GM21786 (cell line): Measurements from ENCODE around the gene SEC22A.
"Not testable (repeated sequence)": the region's sequence is repeated elsewhere in the genome, so short reads cannot be mapped to it uniquely, and the experiment has no call there.

ENCODE experiments used
- ATAC-seq: cut with Tn5 transposase; IDR thresholded peaks from one replicate; pipeline ENCODE4 v1.9.1; 2021; ENCODE audit not compliant: unreplicated experiment

SEC22A gene

DNA sequence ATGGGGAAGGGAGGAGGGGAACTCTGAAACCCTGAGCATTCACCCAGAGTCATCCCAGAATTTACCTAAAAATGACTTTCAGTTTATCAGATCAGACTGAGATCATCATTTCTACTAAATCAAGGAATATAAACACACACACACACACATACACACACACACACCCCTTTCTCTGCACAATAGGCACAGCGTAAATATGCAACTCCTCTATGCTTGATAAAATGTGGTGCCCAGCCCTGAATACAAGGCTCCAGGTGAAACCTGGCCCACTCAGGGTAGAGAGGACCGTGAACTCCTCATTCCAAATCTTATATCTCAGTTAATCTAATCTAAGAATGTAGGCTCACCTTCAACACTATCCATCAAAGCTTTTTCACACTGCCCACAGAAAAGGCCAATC lies 31.8 kb upstream of the SEC22A start:
- no peak for ATAC-seq

DNA sequence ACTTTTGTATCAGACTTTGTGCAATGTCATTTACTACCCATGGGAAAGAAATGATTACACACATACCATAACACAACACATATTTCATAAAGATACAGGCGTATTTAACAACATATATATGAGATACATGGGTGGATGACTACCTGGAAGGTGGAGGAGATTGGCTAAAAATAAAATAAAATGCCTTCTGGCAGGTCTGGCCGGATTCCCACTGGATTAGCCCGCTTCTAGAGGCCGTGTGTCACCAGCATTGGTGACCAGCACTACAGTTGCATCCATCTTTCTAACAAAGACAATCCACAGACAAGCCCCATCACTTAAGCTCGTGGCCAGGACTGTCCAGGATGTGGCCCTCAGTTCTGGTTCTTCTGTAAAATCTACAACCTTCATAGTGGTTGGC lies 21.0 kb upstream of the SEC22A start:
- no peak for ATAC-seq

DNA sequence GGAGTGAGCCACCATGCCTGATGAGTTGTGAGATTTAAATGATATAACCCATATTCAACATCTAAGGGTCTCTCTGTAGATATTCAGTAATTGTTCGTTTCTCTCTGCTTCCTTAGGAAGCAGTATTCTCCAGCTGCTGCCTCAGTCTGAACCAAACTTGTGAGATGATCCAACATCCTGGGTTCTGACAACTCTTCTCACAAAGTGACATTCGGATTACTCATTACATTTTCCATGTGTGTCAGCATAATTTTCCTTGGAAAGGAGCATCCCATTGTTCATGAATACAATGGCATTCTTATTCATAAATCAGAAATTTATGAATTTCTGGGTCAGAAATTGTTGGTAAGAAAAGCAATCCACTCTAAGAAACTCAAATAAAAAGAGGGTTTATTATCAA lies 15.0 kb upstream of the SEC22A start:
- no peak for ATAC-seq

DNA sequence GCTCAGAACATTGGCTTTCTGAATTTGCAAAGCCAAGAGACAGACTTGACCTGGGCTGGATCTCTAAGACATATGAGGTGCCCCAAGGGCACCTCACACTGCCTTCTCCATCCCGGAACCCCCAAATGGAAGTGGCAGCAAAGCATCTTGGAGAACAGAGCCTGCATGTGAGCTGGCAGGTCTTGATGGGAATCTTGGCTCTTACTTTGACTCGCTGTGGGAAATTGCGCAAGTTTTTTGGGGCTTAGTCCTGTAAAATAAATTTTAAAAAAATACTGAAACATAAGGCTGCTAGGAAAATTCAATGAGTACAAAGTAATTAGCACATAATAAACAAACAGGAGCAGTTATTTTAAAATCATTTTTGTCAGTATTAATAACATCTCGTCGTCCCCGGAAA lies 13.7 kb upstream of the SEC22A start:
- ATAC-seq = no peak

DNA sequence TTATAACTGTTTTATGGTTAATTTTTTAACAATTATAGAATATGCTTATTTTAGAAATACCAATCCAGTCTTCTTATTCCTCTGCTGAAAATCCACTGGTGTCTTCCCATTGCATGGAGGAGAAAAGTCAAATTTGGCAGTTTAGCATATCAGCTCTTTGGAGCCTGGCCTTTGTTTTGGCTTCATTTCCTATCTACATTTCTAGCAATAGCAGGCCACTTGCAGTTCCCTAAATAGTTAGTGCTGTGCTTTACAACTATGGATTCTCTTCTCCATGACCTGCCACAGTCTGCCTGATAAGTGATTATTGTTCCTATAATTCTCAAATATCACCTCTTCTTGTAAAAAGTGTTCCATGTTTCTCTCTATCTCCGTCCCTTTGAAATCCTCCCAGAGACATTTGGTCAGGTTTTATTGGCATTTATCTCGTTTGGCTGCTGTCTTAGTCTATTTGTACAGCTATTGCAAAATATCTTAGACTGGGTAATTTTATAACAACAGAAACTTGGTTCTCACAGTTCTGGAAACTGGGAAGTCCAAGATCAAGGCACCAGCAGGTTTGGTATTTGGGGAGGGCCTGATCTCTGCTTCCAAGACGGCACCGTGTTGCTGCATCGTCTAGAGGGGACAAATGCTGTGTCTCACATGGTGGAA lies 8.2 kb upstream of the SEC22A start:
- no peak for ATAC-seq

DNA sequence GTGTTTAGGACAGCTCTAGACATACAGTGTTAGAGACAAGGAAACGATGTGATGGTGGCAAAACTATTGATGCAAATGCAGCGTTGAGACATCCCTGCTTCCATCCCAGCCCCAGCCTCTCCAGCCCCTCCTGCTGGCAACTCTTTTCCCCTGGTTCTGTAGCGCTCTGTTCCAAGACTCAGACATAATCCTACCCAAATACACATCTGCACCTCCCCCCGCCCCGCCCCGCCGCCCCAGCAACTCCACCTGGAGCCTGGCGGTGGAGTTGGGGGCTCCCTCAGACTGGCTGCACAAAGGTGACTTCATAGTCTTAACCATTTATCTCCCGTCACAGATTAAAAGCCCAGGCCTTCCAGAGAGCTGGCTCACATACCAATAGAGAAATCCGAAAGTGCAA lies 7.2 kb upstream of the SEC22A start:
- ATAC-seq = no peak

DNA sequence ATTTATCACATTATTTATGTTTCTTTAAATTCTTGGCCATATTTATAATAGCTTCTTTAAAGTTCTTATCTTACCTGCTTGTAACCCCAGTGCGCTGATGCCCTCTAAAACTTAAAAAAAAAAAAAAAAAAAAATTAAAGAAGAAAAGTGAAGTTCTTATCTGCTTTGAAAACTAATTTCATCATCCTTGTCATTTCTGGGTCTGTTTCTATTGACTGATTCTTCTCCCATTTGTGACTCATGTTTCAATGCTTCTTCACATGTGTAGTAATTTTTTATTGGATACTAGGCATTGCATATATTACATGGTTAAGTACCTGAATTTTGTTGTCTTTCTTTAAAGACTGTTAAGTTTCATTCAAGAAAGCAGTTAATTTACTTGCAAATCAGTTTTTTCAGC lies 3.4 kb upstream of the SEC22A start:
- no peak for ATAC-seq

DNA sequence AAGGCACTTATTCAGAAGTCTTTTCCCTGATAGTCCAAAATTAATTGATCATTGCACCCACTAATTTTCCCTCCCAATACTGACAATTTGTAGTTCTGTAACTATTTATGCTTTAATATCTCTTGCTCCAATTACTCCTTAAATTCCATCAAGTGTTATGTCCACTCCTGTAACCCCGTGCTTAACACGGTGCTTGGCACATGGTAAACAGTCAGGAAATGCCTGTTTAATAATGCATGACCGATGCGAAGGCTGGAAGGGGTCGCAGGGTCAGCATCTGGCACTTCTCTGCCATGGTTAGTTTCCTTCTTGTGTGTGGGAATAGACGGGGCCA lies 553 bp upstream of the SEC22A start:
- no peak for ATAC-seq

DNA sequence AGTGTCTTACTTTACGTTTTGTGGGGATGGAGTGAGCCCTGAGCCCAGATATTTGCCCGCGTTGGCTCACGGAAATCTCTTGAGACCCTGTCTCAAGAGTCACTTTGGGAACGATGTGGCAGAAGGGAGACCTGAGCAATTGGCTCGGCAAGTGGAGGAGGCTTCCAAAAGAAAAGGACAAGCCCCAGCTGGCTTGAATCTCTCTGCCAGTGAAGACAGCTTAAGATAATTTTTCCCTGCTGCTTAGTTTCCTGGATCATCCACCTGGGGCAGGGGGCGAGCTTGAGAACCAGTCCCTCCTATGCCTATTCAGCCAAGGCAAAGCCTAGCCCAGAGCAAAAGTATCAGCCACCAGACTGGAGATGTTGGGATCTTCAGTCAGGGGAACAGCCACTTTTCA lies 708 bp downstream of the SEC22A start:
- ATAC-seq = no peak

DNA sequence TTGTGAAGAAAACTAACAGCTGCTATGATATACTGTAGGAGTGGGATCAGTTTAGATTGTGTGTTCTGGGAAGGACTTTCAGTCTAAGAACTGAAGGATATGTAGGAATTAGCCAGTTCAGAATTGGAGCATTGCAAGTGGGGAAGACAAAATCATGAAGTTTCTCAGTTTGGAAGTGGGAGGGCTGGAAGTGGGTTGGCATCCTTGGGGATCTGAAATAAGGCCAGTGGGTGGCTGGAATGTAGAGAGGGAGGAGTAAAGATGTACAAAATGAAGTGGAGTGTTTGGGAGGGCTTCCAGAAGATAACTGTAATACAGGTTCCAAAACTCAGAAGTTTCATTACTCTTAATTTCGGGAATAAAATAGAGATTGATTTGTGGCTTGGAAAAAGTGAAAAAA lies 17.2 kb downstream of the SEC22A start:
- no peak for ATAC-seq

DNA sequence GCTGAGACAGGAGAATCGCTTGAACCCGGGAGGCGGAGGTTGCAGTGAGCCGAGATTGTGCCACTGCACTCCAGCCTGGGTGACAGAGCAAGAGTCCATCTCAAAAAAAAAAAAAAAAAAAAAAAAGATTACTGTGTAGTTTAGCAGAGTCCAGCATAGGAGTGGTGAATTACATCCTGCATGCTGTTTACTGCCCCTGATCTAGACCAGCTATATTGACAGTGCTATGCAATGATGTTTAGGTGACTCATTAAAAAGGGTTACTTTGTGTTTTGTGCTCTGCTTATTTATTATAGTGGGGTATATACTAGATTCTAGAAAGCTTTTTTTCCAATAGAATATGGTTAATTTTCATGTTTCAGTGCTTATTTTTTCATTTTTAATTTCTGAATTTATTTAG lies 19.6 kb downstream of the SEC22A start:
- not testable (repeated sequence) for ATAC-seq

DNA sequence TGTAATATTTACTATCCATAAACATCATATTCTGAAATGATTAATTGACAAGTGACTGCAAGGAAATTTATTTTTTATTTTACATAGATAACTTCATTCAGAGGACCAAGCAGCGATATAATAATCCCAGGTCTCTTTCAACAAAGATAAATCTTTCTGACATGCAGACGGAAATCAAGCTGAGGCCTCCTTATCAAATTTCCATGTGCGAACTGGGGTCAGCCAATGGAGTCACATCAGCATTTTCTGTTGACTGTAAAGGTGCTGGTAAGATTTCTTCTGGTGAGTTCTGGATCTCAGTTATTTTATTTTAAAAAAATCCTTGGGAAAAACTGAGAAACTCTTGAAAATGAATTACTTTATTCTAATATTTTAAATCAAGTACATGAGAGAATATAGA lies 23.3 kb downstream of the SEC22A start:
- no peak for ATAC-seq

DNA sequence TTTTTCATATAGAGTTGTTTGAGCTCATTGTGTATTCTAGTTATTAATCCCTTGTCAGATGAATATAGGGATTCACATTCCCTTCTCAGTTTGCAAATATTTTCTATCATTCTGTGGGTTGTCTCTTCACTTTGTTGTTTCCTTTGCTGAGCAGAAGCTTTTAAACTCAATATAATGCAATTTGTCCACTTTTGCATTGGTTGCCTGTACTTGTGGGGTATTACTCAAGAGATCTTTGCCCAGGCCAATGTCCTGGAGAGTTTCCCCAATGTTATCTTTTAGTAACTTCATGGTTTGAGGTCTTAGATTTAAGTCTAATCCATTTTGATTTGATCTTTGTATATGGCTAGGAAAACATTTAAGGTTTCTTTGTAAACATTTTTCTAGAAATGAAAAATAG lies 24.8 kb downstream of the SEC22A start:
- no peak for ATAC-seq

DNA sequence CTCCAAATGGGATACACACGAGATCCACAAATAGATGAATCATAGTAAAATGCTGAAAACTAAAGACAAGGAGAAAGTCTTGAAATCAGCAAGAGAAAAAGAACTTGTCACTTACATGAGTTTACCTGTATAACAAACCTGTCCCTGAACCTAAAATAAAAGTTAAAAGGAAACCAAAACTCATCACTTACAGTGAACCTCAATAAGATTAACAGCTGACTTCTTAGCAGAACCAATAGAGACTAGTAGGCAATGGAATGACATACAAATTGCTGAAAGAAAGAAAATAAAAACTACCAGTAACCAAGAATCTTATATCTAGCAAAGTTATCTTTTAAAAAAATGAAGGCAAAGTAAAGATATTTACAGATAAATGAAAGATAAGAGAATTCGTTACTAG lies 27.4 kb downstream of the SEC22A start:
- no peak for ATAC-seq

DNA sequence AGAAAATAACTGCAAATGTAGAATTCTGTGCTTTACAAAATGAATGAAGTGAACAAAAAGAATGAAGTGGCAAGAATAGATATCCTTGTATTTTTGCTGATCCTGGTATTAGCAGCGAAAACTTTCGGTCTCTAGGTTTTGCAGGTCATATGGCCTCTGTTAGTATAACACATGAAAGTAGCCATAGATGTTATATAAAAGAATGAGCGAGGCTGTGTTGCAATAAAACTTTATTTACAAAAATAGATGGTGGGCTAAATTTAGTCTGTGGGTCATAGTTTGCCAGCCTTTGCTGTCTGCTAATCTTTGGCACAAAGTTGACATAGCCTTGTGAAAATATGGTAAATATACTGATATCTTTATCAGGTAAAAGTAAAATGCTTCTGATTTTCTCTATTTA lies 35.2 kb downstream of the SEC22A start:
- ATAC-seq = no peak

DNA sequence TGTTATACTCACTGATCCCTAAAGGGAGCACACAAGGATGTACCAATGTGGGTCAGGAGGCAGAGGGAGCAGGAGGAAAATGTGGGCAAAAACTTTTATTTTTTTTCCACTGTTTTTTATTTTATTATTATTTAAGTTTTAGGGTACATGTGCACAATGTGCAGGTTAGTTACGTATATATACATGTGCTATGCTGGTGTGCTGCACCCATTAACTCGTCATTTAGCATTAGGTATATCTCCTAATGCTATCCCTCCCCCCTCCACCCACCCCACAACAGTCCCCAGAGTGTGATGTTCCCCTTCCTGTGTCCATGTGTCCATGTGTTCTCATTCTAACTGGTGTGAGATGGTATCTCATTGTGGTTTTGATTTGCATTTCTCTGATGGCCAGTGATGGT lies 37.4 kb downstream of the SEC22A start:
- ATAC-seq = not testable (repeated sequence)

DNA sequence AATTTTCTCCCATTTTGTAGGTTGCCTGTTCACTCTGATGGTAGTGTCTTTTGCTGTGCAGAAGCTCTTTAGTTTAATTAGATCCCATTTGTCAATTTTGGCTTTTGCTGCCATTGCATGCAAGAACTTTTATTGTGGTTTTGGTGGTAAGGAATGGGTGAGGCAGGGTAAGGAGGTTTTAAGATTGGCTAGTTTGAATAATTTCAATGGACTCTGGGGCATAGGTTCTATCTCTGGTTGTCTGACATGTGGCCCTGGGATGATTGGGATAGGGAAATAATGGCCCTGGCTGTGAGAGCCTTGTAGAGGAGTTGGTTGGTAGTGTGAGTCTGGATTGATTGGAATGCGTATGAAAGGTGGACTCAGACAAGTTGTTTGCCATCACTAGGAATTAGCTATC lies 38.0 kb downstream of the SEC22A start:
- no peak for ATAC-seq

DNA sequence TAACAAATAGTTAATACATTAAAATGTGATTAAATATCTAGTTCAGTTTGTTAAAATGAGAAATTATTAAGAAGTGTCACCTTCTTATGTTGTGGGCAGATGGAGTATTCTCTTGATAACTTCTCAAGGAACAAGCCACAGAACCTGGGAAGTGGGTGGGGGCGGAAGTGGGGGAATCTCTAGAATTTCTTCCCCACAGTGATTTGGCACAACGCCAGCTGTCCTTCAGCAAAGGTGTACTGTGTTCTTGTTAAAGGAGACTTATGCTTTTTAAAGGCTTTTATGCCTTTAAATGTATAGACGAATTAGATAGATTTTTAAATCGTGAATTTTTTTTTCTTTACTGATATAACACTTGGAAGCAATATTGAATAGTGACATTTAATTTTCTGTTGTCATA lies 42.4 kb downstream of the SEC22A start:
- no peak for ATAC-seq

DNA sequence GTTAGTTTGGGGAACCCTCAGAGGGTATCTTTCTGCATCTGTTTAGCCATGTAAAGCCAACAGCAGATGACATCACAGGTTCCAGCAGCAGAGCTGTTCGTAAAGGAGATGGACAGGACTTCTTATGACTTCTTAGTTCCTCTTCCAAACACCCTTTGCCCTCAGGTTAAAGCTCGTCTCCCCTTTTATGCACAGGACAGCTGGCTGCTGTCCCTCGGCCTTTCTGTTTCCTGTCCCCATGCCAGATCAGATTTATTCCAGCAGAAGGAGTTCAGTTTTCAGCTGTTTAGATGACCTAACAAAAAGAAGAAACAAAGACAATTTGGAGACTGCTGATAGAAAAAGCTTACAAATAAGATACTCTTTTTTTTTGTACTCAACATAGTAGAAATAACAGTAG lies 45.1 kb downstream of the SEC22A start:
- no peak for ATAC-seq

DNA sequence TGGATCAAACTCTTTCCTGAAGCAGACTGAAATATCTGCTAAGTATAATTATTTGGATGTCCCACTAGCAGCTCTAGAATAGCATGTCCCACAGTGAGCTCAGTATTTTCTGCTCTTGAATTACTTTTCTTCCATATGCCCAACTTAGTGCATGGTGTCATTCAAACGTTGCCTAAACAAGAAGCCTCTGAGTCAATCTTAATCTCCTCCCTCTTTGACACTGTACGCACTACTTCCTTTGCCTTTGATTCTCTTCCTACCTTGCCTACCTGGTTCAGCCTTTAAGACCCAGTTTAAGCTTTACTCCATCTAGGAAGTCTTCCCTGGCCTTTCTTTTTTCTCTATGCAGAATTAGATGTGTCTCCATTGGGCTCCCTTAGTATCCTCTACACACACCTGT lies 54.5 kb downstream of the SEC22A start:
- ATAC-seq = no peak

DNA sequence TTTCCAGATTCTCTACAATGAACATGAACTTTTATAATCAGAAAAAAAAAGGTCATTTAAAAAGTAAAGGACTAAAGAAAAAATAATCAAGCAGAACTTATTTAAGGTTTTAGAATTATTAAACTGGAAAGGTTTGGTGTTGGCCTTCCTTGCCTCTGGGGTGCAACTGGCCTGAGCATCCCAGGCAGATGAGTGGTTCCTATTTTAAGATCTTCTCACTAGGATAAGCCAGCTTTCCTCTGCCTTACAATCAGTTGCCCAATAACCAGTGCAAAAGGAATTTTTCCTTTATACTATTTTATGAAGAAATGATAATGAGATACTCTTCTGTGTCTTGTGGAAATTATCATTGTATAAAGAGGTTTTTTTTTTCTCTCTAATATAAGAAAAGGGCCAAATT lies 56.6 kb downstream of the SEC22A start:
- no peak for ATAC-seq

DNA sequence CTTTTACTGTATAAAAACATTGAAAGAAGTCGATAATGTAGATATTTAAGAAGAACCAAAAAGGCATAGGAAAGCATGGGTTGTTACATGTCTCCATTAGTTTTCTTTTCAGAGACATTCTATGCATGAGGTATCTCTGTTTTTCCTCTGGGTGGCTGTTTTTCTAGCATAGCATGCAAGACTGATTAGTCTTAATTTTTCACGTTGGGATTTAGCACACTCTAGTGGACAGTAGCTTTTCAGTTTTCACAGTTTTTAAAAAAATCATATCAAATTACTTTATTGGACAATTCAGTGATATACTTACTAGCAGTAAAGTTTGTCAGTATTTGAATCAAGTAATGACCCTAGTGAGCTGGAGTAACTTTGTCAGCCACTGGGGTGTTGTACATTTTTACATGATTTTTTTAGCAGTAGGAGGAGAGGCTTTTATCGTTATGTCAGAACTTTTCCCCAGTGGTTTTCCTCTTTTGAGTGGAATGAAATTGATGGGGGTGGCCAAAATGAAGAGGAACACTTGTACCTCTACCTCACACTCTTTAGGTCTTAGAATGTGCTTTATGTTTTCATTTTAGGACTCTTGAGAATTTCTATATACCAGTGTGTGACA lies 57.2 kb downstream of the SEC22A start:
- no peak for ATAC-seq

DNA sequence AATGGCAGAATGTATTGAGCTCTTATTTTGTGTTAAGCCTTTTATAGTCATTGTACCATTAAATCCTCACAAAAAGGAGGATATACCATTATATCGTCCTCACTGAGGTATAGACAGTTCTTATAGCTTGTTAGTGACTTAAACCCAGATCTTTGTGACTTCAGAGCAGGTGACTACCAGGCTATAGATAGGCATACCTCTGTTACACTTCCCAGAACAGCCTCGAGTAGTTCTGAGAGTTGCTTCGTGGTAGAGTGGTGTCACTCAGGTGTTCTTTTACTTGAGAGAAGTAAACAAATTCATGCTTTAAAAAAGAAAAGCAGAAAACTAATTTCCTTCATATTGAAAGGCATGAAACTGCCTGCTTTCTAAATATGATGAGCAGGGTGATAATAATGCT lies 59.9 kb downstream of the SEC22A start:
- no peak for ATAC-seq
